ENCODE data around the gene VRK1.
A peak's percentile ranks its signal among the peaks of the same experiment; 100 is the strongest.

Gene VRK1

DNA sequence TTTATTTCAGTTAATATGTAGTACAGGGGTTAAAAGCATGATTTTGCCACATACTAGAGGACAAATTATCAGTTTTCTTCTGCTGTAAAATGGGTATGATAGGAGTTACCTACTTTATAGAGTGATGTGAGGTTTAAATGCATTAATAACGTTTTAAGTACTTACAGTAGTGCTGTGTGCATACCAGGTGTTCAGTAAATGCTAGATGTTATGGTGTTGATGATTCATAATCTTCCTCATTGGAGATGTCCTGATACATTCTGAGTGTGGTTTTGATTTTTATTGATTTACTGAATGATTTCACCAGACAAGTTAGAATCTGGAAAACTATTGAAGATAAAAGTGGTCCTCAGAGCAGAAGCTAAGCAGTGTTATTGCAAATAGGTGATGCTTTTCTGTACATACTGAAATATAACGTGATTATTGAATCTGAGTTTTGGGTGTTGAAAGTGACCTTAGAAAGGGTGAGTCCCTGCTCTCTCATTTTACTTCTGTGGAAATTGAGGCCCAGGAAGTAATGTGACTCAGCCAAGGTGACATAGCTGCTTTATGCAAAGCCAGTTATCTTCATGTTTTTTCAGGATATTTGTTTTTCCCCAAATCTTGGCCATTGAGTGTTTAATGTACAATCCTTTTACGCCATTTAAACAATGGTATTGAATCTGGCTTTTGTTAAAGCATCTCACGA lies 54.7 kb downstream of the VRK1 start:
- DNase-seq (ENCODE audit: insufficient read length, low spot score) (no peak), FAIRE-seq (peak; percentile 86)
- TF ChIP-seq, protein P1, sequence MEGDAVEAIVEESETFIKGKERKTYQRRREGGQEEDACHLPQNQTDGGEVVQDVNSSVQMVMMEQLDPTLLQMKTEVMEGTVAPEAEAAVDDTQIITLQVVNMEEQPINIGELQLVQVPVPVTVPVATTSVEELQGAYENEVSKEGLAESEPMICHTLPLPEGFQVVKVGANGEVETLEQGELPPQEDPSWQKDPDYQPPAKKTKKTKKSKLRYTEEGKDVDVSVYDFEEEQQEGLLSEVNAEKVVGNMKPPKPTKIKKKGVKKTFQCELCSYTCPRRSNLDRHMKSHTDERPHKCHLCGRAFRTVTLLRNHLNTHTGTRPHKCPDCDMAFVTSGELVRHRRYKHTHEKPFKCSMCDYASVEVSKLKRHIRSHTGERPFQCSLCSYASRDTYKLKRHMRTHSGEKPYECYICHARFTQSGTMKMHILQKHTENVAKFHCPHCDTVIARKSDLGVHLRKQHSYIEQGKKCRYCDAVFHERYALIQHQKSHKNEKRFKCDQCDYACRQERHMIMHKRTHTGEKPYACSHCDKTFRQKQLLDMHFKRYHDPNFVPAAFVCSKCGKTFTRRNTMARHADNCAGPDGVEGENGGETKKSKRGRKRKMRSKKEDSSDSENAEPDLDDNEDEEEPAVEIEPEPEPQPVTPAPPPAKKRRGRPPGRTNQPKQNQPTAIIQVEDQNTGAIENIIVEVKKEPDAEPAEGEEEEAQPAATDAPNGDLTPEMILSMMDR (IDR thresholded peaks at IDR 0.05; ENCODE audit: insufficient read depth, missing control alignments): no peak

DNA sequence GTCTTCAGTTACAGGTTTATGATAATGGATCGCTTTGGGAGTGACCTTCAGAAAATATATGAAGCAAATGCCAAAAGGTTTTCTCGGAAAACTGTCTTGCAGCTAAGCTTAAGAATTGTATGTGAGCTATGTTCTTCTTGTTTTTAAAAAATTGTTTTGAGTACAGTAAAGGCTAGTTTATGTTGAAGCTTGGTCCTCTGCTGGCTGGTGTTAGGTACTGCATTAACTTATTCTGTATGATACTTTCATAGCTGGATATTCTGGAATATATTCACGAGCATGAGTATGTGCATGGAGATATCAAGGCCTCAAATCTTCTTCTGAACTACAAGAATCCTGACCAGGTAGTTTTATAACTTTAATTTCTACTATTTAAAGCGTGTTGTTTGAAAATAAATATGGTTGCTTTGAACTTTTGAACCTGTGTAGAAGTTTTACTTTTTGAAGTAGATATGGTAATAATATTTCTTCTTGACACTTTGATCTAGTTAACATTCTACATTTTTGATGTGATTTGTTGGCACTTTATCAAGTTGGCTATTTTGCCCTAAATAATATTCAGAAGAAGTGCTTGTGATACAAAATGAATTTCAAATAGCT lies 55.7 kb downstream of the VRK1 start:
- peak; percentile 93 for FAIRE-seq
- TF ChIP-seq, protein P1 (IDR thresholded peaks at IDR 0.05; ENCODE audit: insufficient read depth, missing control alignments): peak; percentile 74
- no peak for DNase-seq (ENCODE audit: insufficient read length, low spot score)

DNA sequence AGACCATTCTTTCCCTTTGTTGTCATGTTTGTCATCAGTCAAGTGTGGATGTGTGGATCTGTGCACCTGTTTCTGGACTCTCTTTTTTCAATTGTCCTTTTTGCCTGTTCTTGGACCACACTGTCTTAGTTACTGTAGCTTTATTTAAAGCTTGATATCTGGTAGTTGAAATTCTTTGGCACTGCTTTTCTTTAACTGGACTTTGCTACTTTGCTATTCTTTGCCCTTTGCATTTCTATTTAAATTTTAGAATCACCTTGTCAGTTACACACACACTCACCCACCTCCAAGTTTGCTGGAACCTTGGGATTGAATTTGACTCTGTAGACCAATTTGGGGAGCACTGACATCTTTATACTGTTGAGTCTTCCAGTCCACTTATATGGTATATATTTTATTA lies 61.5 kb downstream of the VRK1 start:
- FAIRE-seq: no peak
- no peak for DNase-seq (ENCODE audit: insufficient read length, low spot score)
- TF ChIP-seq, protein P1 (IDR thresholded peaks at IDR 0.05; ENCODE audit: insufficient read depth, missing control alignments): no peak

DNA sequence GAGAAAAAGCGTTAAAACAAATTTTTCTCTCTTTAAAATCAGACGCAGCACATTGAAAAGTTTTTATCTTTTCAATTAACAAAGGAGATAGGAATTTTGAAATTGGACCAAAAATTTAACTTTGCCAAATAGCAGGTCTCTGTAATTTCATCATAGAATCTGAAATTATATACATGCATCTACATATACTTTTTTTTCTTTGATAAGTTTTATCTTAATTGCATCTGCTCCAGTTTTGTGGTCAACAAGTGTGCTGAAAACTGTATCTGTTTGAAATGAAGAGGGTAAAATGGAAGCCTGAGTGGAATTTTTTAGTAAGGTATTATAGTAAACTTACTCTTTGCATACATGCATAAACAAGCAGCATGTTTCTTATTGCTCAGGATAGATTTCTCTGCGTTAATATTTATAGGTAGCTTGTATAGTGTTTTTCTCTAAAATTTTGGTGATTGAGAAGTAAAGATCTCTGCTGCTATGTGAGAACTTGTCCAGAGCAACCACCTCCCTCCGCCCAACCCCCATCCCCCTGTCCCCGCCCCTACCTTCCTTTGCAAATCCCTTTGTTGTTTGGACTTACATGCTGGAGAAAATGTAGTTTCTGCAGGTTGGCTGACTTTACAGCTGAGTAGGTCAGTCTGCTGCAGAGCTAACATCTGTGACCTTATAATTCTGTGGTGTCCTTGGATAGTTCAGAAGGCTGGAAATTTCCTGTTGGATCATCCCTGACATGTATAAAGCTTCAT lies 64.6 kb downstream of the VRK1 start:
- no peak for DNase-seq (ENCODE audit: insufficient read length, low spot score)
- FAIRE-seq: no peak

DNA sequence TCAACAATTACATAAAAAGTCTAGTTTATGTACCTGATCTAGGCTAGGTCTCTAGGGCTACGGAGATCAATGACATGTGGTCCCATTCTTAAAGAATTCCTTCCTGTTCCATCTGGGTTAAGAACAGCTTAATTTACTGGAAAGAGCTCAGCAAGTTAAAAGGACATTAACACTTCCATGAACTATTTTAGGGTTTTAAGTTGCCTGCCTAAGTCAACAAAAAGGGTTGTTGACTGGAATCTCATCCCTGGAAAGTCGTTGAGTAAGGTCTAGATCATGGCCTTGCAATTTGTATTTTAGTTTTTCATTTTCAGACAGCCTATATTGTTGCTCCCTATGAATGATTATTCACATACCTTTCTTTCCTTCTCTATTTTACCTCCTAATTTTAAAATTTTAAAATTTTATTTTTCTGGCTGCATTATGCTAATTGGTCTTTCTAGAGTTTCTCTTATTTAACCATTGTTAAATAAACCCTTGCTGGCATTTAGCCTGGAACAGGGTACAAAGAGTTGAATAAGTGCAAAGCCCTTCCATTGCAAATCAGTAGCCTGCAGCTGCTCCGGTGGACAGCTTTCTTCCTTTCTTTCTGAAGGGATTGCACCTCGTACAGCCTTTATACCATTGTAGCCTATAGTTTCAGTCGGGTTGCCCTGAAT lies 66.3 kb downstream of the VRK1 start:
- FAIRE-seq: no peak
- no peak for DNase-seq (ENCODE audit: insufficient read length, low spot score)
- TF ChIP-seq, protein P1 (IDR thresholded peaks at IDR 0.05; ENCODE audit: insufficient read depth, missing control alignments): no peak

More for the DNA sequence above, 64.6 kb downstream of the VRK1 start:
- TF ChIP-seq, protein P1 (IDR thresholded peaks at IDR 0.05; ENCODE audit: insufficient read depth, missing control alignments): no peak

DNA sequence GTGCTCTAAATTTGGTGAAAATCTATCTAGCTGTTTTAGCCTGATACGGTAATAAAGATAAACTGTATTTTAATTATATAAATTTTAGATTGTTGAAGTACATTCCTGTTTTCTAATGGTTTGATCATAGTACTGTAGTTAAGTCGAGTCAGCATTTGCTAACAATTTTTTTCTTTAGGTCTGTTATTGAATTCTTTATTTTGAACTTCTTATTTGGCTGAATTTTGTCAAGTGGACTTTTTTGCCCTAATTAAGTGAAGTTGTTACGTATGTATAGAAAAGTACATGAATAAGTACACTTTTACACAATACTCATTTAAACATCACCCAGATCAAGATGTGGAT lies 66.8 kb downstream of the VRK1 start:
- FAIRE-seq (peak; percentile 53), DNase-seq (ENCODE audit: insufficient read length, low spot score) (no peak)
- TF ChIP-seq, protein P1 (IDR thresholded peaks at IDR 0.05; ENCODE audit: insufficient read depth, missing control alignments): no peak

Measured in D721Med (cell line).